Measurements from ENCODE around the gene TCF15.

The TCF15 gene

DNA sequence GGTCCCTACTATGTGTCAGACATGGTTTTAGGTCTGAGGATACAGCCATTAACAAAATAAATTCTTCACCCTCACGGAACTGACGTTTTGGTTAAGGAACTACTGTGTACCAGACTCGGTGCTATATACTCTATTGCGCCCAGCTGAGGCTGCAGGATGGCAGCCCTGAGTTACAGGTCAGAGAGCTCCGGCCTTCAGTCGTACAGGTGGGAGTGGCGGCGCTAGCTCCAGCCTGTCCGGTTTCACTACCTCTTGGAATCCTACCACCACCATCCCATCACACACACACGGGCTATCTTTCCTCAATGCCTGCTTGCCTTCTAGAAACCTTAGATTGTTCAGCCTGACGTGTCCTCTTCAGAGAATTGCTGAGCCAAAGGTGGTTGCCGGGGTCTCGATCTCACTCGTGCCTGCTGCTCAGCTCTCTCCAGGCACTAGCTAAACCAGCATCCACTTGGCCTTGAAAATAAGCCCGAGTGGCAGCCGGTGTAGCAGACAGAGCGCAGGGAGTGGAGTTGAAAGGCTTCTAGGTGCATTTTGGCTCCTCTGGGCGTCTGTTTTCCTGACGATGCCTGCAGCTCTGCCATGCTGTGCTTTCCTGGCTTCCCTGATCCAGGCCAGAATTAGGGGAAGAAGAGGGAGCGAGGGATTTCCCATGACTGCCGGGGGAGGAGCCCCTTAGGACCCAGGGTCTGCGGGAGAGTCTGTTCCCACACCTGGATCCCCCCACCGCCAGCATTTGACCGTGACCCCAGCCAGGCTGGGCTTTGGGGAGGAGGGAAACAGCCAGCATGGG is 1.1 kb upstream of the TCF15 start:
- Histone ChIP-seq H3K4me3 (ENCODE audit: low read depth, low read length) (no peak overlapping the region), H3K36me3 (replicated peaks) (no peaks in the 10 kb centered on the region), H3K27me3 (replicated peaks) (peaks cover 32% of the 10 kb centered on the region), H3K27ac (no peak overlapping the region)
- no peak for DNase-seq
- TF ChIP-seq, protein P1, sequence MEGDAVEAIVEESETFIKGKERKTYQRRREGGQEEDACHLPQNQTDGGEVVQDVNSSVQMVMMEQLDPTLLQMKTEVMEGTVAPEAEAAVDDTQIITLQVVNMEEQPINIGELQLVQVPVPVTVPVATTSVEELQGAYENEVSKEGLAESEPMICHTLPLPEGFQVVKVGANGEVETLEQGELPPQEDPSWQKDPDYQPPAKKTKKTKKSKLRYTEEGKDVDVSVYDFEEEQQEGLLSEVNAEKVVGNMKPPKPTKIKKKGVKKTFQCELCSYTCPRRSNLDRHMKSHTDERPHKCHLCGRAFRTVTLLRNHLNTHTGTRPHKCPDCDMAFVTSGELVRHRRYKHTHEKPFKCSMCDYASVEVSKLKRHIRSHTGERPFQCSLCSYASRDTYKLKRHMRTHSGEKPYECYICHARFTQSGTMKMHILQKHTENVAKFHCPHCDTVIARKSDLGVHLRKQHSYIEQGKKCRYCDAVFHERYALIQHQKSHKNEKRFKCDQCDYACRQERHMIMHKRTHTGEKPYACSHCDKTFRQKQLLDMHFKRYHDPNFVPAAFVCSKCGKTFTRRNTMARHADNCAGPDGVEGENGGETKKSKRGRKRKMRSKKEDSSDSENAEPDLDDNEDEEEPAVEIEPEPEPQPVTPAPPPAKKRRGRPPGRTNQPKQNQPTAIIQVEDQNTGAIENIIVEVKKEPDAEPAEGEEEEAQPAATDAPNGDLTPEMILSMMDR (IDR thresholded peaks at IDR 0.05; ENCODE audit: low read depth, low read length, missing control alignments): no peak
- in situ Hi-C loops (cut with HindIII; ENCODE audit: low pct_ligation_motif_present, low sequenced_read_pairs): no loop called here

GRCh38 chr20:609371-609964 is 641 bp downstream of the TCF15 start:
- DNase-seq: no peak
- in situ Hi-C loops (cut with HindIII; ENCODE audit: low pct_ligation_motif_present, low sequenced_read_pairs): no loop called here
- no peak overlapping the region for H3K4me3 ChIP-seq (ENCODE audit: low read depth, low read length)
- H3K27me3 ChIP-seq (replicated peaks): peaks cover 32% of the 10 kb centered on the region
- no peak overlapping the region for H3K27ac ChIP-seq
- TF ChIP-seq, protein P1 (IDR thresholded peaks at IDR 0.05; ENCODE audit: low read depth, low read length, missing control alignments): no peak
- no peaks in the 10 kb centered on the region for H3K36me3 ChIP-seq (replicated peaks)

DNA sequence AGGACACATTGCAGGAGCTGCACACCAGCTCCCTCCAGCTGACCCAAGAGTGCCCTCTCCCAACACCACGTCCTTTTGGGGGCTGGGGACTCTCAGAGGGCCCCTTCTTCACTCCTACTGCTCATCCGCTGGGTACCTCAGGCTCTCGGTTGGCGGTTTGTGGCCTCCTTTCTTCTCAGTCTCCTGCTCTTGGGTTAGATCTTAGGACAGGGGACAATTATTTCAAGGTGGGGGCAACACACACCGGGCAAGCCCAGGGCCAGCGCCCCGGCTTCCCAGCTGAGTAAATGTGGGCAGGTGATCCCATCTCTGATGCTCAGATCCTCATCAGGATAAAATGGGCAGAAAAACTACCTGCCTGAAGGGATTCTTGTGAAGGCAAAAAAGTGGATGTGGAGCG is 1.1 kb downstream of the TCF15 start:
- TF ChIP-seq, protein P1 (IDR thresholded peaks at IDR 0.05; ENCODE audit: low read depth, low read length, missing control alignments): no peak
- in situ Hi-C loops (cut with HindIII; ENCODE audit: low pct_ligation_motif_present, low sequenced_read_pairs): no loop called here

GRCh38 chr20:607476-607875 is 2.6 kb downstream of the TCF15 start:
- H3K36me3 ChIP-seq (replicated peaks): no peaks in the 10 kb centered on the region
- in situ Hi-C loops (cut with HindIII; ENCODE audit: low pct_ligation_motif_present, low sequenced_read_pairs): no loop called here
- H3K27me3 ChIP-seq (replicated peaks): peaks cover 30% of the 10 kb centered on the region
- H3K4me3 ChIP-seq (ENCODE audit: low read depth, low read length): no peak overlapping the region
- no peak overlapping the region for H3K27ac ChIP-seq
- no peak for DNase-seq
- TF ChIP-seq, protein P1 (IDR thresholded peaks at IDR 0.05; ENCODE audit: low read depth, low read length, missing control alignments): no peak

More for the DNA sequence above, 1.1 kb downstream of the TCF15 start:
- Histone ChIP-seq H3K27me3 (replicated peaks) (peaks cover 32% of the 10 kb centered on the region), H3K27ac (no peak overlapping the region), H3K36me3 (replicated peaks) (no peaks in the 10 kb centered on the region), H3K4me3 (ENCODE audit: low read depth, low read length) (no peak overlapping the region)
- no peak for DNase-seq

- Histone ChIP-seq H3K4me3 (ENCODE audit: low read depth, low read length) (no peak overlapping the region), H3K27me3 (replicated peaks) (peaks cover 10% of the 10 kb centered on the region), H3K36me3 (replicated peaks) (no peaks in the 10 kb centered on the region), H3K27ac (no peak overlapping the region)
- DNase-seq: no peak
- TF ChIP-seq, protein P1 (IDR thresholded peaks at IDR 0.05; ENCODE audit: low read depth, low read length, missing control alignments): no peak
- in situ Hi-C loops (cut with HindIII; ENCODE audit: low pct_ligation_motif_present, low sequenced_read_pairs): no loop called here
Measured at GRCh38 chr20:605237-605636, 4.9 kb downstream of the TCF15 start.

All from brain microvascular endothelial cell (primary cell).